ENCODE measurements around the gene MCTP1. TPM values are rescaled to one million over a fixed set of nuclear protein-coding genes. Genes with fewer than 3 reads are reported as not detected.

MCTP1 gene
- total and polyA plus RNA-seq, 10 of the 15 experiments (the other 5 are each of a cell fraction or from before 2014, with no cell fraction given) = 12.6 to 45.9 (median 18.8) TPM

GRCh38 chr5:94972268-94972667 is 312.6 kb downstream of the MCTP1 start:
- no peak overlapping the region for H3K4me3 ChIP-seq
- intact Hi-C loops (cut with micrococcal nuclease; ENCODE audit: unreplicated experiment) = no loop called here
- ChIA-PET CTCF (interaction anchor here (0.6 to 1.0 kb wide), 3 partner anchors 37 to 267 kb away, joined by 3 read pairs; no protein-coding TSS in a partner anchor), SMC1A (ENCODE audit: uncharacterized antibody, unreplicated experiment) (interaction anchor here (0.7 to 1.4 kb wide), 10 partner anchors 8 to 278 kb away, joined by 3 to 5 read pairs (median 3); no protein-coding TSS in a partner anchor), RAD21 (ENCODE audit: unreplicated experiment) (interaction anchor here (0.7 to 1.0 kb wide), 5 partner anchors 87 to 107 kb away, joined by 3 read pairs; no protein-coding TSS in a partner anchor), POLR2A (interaction anchor here (0.6 to 0.7 kb wide), 2 partner anchors 253 to 779 kb away, joined by 4 read pairs; no protein-coding TSS in a partner anchor)
- no peak for TF ChIP-seq BHLHE40 (IDR thresholded peaks at IDR 0.05; ENCODE audit: borderline replicate concordance in 1 of 2, low read depth in 2 of 2, low read length in 1 of 2)
- no peak for TF ChIP-seq JUNB (IDR thresholded peaks at IDR 0.05)
- no peak for TF ChIP-seq FOXM1 (IDR thresholded peaks at IDR 0.05; ENCODE audit: low read depth, low read length)
- TF ChIP-seq MYB (IDR thresholded peaks at IDR 0.05; ENCODE audit: borderline replicate concordance, low read depth, low read length) = no peak
- TF ChIP-seq TAF1 (IDR thresholded peaks at IDR 0.05; ENCODE audit: borderline replicate concordance, low read depth, low read length) = no peak
- TF ChIP-seq CREM (IDR thresholded peaks at IDR 0.05; ENCODE audit: low read depth) = no peak
- TF ChIP-seq IKZF1 (conservative IDR thresholded peaks at IDR 0.05) = no peak
- TF ChIP-seq BCLAF1 (IDR thresholded peaks at IDR 0.05) = no peak
- H3K9ac ChIP-seq (ENCODE audit: control insufficient read depth, insufficient read depth, low read length) = no peak overlapping the region
- no peak overlapping the region for H2AFZ ChIP-seq (ENCODE audit: control insufficient read depth, low read depth, low read length)
- H3K27ac ChIP-seq (ENCODE audit: control insufficient read depth, insufficient read depth) = no peak overlapping the region
- no peak for ATAC-seq
- in situ Hi-C loops (cut with MboI) = no loop called here
- H3K4me2 ChIP-seq (ENCODE audit: control insufficient read depth, insufficient read depth) = no peak overlapping the region
- FAIRE-seq = no peak
- H3K36me3 ChIP-seq (ENCODE audit: control insufficient read depth in 2 of 2, insufficient read depth in 2 of 2, low read length in 1 of 2) = no peaks in the 10 kb centered on the region; a peak in 1 of 4 replicates
- H3K9me3 ChIP-seq (replicated peaks; ENCODE audit: control insufficient read depth, insufficient read depth, low read length) = peaks cover 6% of the 10 kb centered on the region; the same call in 2 of the 3 replicates
- no peak for DNase-seq (ENCODE audit: low read depth, low spot score)
- H3K4me1 ChIP-seq (ENCODE audit: control insufficient read depth, insufficient read depth, low read length) = no peaks in the 10 kb centered on the region
- BruUV-seq (replicated peaks) = no TSS peak
- H3K79me2 ChIP-seq (ENCODE audit: control insufficient read depth, insufficient read depth, low read length) = no peaks in the 10 kb centered on the region
- no peaks in the 10 kb centered on the region for H4K20me1 ChIP-seq (ENCODE audit: control insufficient read depth, insufficient read depth)
- no peaks in the 10 kb centered on the region for H3K27me3 ChIP-seq (replicated peaks in 1 of 2; ENCODE audit: control insufficient read depth in 2 of 2, insufficient read depth in 2 of 2, low read length in 1 of 2)
- 60% methylated on average over 1 of the region's 1 CpG for WGBS (ENCODE audit: insufficient coverage, insufficient replicate concordance, low lambda C conversion rate, missing lambda C conversion rate)

All from GM12878 (cell line).